HG02981 (cell line): ENCODE data around the gene ZNF730.
"Not testable (repeated sequence)": the region's sequence is repeated elsewhere in the genome, so short reads cannot be mapped to it uniquely, and the experiment has no call there.

Source experiments
- ATAC-seq: cut with Tn5 transposase; IDR thresholded peaks from one replicate; pipeline ENCODE4 v1.9.1; 2021; ENCODE audit warnings: mild to moderate bottlenecking, moderate library complexity; ENCODE audit not compliant: unreplicated experiment

The ZNF730 gene

DNA sequence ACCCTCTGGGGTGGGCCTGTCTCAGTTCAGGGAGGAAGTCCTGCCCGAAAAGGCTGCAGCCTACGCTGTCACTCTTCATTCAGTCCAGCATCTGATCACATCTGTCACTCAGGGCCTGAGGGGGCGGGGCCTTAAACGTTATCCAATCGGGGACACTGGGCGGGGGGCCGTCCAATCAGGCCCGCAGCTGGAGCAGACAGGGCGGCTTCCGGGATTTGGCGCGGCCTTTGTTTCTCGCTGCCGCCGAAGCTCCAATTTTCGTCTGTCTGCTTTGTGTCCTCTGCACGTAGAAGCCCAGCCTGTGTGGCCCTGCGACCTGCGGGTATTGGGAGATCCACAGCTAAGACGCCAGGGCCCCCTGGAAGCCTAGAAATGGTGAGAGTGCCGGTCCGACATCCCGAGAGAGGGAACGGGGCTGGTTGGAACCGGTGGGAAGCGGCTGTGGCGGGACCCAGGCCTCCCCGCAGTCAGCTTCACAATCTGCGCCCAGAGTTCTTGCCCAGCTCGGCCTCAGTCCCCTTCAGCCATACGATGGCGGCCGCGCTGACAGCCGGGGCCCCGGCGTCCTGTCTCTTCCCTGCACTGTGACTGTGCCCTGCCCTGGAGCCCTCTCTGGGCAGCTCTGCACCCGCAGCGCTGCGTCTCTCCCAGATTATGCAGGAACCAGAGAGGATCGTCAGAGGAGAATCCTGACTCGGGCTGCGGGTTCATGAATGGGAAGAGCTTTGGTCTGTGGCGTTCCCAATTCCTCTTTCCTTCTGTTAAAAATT, at the start of gene ZNF730:
ZNF730 (plus strand) TSS at position 224 of the 770 bp plus-strand sequence; CDS start at position 373, 149 bp downstream.
- peak; percentile 99 for ATAC-seq

DNA sequence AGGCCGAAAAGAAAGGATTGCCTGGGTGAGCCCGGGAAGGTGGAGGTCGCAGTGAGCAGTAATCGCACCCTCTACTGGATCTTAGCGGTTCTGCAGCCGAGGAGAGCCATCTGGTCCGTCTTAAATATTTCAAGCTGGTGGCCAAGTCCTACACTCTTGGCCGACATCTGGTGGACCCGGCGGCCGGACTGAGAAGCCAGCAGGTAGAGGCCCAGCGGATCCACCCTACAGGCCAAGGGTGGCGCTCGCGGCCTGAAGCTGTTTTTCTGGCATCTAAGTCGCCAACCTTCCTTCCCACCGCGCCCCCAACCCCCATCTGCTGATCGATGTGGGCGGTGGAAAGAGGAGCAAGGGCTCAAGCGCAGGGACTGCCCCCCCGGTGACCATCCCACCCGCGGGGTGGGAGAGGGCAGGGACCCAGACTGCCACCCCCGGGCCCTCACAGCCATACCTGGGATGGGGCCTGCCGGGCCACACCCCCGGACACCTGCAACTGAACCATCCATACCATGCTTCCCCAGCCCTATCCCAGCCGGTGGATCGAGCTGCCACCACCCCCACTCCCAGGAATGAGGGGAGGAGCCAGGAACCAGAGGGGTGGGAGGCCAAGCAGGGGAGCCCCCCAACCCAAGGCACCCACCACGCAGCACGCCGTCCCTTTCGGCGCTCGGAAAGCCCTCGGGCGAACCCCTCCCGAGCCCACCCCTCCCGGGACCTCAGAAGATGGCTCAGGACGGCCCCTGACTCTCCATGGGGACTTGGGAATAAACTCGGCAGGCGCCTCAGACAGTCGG, 46.3 kb upstream of the ZNF730 start:
- no peak for ATAC-seq

DNA sequence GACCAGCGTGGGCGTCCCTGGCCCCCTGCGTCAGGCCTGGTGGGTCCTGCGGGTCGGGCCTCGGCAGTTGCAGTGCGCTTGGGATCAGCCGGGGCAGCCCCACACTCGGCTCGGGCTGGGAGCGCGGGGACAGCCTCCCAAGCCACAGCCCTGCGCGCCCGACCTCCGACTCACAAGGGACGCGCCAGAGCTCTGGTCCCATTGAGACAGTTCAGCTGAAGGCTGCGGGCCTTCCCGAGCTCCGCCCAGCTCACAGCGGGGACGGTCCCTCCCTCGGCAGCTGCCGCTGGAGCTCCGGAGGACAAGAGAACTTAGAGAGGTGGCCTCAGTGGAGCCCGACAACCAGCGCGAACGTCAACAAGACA, 45.7 kb upstream of the ZNF730 start:
- no peak for ATAC-seq

DNA sequence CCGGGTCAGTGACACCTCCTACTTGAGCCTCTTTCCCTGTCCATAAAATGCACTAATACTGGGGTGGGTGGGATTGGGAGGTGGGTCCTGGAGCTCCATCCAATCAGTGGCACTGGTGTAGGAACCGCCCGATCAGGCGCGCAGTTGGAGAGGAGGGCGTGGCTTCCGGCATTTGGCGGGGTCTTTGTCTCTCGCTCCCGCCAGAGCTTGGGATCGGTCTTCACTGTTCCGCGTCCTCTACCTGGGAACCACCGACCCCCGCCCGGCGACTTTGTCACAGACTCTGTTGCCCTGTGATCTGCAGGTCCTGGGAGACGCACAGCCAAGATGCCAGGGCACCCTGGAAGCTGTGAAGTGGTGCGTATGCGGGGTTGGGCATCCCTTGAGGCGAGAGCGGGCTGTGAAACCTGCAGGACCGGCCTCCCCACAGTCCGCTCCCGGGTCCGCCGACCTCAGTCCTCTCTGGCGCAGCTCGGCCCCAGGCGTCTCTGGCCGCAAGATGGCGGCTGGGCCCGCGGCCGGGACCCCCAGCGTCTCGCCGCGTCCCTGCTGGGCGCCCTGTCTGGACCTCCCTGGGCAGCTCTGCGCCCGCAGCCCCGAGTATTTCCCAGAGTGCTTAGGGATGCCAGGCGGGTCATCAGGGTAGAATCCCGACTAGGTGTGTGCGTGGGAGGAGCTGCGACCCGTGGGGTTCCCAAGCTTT, 41.6 kb upstream of the ZNF730 start:
- ATAC-seq: peak; percentile 58

DNA sequence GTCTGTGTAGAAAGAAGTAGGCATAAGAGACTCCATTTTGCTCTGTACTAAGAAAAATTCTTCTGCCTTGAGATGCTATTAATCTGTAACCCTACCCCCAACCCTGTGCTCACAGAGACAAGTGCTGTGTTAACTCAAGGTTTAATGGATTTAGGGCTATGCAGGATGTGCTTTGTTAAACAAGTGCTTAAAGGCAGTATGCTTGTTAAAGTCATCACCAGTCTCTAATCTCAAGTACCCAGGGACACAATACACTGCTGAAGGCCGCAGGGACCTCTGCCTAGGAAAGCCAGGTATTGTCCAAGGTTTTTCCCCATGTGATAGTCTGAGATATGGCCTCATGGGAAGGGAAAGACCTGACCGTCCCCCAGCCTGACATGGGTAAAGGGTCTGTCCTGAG, 39.0 kb upstream of the ZNF730 start:
- ATAC-seq: not testable (repeated sequence)

DNA sequence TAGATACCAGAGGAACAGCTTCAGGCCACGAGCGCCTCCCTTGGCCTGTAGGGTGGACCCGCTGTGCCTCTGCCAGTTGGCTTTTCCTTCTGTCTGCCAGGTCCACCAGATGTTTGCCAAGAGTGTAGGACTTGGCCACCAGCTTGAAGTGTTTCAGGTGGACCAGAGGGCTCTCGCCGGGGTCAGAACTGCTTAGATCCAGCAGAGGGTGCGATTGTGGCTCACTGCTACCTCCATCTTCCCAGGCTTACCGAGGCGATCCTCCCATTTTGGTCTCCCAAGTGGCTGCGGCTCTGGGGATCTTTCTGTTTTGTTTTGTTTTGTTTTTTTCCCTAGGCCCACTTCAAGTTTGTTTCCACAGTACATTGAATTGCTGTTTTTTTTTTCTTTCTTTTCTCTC, 23.0 kb upstream of the ZNF730 start:
- ATAC-seq: no peak

DNA sequence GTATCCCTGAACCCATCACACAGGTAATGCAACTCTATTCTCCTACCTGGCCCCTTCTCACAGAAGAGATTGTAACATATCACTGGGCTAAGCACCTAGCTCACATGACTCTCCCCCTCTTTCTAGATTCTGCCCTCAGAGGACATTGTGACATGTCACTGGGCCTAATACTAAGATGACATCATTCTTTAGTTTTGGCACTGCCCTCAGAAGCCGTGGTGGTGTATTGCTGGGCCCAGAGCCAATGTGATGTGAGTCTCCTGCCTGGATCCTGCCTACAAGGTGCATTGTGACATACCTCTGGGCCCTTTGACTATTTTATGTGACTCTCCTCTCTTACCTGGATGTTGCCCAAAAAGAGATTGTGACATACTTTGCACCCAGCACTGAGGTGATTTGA, 21.4 kb upstream of the ZNF730 start:
- ATAC-seq: no peak

DNA sequence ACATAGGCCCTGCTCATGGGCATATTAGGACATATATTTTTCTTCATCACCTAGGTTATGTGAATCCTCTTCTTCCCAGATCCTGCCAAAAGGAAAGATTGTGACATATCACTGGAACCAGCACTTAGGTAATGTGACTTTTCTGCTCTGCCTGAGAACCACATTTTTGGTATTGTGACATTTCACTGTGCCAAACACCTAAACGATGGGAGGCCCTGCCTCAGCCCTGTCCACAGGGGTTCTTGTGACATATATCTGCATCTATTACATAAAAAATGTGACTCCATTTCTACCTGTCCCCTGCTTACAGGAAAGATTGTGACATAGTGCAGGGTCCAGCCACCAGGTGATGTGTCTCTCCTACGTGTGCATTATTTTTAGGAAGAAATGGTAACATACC, 18.5 kb upstream of the ZNF730 start:
- ATAC-seq: no peak

DNA sequence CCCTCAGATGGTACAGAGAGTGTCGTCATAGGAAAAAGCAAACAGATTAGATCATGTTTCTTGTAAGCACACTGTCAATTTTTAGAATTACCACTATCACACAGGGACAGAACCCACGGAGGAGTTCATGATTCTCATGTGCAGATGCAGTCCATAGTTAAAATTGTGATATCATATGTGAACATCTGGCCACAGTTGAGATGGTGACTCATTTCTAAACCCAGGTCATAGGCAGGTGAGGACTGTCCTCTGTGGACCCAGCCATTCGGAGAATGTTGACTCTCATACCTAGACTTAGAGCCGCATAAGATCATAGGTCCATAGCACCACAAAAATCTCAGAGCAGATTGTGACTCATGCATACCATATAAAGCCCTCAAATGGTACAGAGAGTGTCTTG, 17.8 kb upstream of the ZNF730 start:
- no peak for ATAC-seq

DNA sequence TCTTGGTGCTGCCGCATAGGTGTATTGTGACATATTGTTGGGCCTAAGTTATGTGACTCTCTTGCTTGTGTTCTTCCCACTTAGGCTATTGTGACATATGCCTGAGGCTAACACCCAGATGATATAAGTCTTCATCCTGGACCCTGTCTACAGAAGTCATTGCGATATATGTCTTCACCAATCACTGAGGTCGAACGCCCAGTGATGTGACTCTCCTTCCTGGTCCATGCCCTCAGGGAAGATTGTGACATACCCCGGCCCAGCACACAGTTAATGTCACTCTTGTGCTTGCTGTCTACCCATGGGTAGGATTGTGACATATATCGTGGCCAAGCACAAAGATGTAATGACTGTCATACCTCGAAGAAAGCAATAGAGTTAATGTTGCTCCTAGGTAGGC, 16.9 kb upstream of the ZNF730 start:
- no peak for ATAC-seq

DNA sequence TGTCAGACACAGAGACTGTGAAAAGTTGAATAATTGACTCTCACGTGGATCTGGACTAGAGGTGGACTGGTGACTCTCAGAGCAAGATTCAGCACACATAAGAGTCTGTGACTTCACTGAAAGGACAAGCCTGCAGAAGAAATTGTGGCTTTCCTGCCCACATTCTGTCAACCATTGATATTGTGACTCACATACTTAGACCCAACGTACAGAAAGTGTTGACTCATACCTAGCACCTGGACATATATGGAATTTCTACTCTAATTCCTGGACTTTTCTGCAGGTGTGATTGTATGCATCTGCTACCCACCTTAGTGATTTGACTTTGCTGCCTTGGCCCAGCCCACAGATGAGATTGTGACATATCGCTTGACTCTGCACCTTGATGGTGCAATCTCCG, 15.6 kb upstream of the ZNF730 start:
- no peak for ATAC-seq

DNA sequence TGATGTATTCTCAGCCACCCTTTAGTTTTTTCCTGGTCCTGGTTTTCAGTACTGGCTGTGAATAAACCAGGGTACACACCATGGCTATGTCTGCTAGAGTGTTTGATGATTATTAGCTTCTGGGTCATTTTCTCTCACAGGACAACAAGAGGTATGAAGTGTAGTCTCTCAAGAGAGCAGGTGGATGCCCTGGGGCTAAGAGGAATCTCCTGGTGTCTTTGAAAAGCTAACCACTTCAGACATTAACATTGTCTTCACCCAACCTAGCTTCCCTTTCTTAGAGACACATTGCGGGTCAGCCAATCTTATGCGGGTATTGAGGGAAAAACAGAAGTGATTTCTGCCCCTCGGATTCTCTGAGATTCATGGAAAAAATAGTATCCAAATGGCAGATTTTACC, 1.6 kb downstream of the ZNF730 start:
- no peak for ATAC-seq

DNA sequence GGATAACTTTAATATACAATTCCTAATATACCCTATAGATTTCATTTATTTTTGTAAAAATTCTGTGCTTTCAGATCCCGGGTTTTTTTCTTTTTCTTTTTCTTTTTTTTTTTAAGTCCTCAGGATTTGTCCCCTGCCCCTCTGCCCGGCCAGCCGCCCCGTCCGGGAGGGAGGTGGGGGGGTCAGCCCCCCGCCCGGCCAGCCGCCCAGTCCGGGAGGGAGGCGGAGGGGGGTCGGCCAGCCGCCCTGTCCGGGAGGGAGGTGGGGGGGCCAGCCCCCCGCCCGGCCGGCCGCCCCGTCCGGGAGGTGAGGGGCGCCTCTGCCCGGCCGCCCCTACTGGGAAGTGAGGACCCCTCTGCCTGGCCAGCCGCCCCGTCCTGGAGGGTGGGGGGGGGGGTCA, 17.4 kb downstream of the ZNF730 start:
- ATAC-seq: not testable (repeated sequence)

DNA sequence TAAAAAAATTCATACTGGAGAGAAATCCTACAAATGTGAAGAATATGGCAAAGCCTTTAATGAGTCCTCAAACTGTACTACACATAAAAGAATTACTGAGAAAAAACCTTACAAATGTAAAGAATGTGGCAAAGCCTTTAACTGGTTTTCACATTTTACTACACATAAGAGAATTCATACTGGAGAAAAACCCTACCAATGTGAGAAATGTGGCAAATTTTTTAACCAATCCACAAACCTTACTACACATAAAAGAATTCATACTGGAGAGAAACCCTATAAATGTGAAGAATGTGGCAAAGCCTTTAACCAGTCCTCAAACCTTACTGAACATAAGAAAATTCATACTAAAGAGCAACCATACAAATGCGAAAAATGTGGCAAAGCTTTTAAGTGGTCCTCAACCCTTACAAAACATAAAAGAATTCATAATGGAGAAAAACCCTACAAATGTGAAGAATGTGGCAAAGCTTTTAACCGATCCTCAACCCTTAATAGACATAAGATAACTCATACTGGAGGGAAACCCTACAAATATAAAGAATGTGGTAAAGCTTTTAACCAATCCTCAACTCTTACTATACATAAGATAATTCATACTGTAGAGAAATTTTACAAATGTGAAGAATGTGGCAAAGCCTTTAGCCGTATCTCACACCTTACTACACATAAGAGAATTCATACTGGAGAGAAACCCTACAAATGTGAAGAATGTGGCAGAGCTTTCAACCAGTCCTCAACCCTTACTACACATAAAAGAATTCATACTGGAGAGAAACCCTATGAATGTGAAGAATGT, 29.0 kb downstream of the ZNF730 start:
- ATAC-seq: no peak

DNA sequence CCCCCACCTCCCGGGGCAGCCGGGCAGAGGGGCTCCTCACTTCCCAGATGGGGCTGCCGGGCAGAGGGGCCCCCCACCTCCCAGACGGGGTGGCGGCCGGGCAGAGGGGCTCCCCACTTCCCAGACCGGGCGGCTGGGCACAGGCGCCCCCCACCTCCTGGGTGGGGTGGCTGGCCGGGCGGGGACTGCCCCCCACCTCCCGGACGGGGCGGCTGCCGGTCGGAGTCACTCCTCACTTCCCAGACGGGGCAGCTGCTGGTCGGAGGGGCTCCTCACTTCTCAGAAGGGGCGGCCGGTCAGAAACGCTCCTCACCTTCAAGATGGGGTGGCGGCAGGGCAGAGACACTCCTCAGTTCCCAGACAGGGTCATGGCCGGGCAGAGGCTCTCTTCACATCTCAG, 43.9 kb downstream of the ZNF730 start:
- ATAC-seq: no peak

DNA sequence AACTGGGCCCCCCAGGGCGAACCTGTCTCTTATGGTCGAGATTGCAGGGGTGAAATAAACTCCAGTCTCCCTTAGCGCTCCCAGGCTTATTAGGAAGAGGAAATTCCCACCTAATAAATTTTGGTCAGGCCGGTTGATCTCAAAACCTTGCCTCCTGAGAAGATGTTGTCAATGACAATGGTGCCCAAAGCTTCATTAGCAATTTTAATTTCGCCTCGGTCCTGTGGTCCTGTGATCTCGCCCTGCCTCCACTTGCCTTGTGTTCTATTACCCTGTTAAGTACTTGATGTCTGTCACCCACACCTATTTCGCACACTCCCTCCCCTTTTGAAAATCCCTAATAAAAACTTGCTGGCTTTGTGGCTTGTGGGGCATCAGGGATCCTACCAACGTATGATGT, 51.5 kb downstream of the ZNF730 start:
- ATAC-seq: not testable (repeated sequence)

DNA sequence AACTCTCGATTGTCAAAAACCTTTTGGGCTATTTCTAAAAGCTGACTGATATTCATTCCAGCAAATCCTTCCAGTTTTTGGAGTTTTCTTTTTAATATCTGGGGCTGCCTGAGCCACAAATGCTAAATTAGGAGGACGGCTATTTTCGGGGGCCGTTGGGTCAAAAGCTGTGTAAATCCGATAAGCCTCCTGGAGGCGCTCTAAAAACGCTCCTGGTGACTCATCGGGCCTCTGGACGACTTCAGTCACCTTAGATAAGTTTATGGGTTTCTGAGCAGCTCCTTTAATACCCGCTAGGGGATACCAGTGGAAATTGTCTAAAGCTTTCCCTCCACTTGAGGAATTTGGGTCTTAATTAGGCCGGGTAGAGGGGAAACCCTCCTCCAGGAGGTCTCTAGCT, 66.4 kb downstream of the ZNF730 start:
- no peak for ATAC-seq

DNA sequence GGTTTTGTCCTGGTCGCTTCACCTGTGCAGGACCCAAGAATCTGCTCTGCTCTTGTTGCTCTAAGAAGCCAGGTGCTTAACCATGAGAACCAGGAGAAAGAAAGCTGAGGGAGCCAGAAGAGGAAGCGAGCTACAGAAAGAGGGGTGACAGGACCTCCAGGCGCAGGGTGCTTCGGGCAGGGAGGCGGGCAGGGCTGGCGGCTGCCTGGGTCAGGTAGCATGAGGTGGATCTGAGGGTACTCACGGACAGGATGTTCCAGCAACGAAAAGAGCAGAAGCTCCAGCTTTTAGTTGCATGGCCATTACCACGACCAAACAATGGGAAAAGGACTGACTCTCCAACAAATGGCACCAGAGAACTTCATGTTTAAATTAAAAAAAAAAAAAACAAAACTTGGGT, 73.5 kb downstream of the ZNF730 start:
- no peak for ATAC-seq
